Effector CD4-positive, alpha-beta T cell (primary cell): ENCODE measurements around the gene TSPEAR.
A peak's percentile ranks its signal among the peaks of the same experiment; 100 is the strongest.
"Not testable (repeated sequence)": the region's sequence is repeated elsewhere in the genome, so short reads cannot be mapped to it uniquely, and the experiment has no call there.

Experiments
- DNase-seq: peaks from one replicate; pipeline ENCODE4 v3.0.0-alpha.2; 2020

TSPEAR gene

DNA sequence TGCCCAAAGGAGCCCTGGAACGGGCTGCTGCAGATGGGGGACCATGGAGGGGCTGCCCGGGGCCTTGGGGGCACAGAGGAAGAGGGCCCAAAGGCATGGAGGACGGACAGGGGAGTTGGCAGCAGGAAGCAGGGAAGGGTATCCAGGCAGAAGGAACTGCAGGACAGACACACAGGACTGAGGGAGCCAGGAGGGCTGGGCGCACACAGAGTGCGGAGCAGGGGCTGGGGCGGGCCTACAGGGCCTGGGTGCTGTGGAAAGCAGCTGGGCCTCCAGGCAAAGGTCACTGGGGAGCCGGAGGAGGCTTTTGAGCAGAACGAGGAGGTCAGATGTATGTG lies 199.5 kb downstream of the TSPEAR start:
- DNase-seq, result no peak

- no peak for DNase-seq
Observed at GRCh38 chr21:44511219-44511937, 200.0 kb downstream of the TSPEAR start.

DNA sequence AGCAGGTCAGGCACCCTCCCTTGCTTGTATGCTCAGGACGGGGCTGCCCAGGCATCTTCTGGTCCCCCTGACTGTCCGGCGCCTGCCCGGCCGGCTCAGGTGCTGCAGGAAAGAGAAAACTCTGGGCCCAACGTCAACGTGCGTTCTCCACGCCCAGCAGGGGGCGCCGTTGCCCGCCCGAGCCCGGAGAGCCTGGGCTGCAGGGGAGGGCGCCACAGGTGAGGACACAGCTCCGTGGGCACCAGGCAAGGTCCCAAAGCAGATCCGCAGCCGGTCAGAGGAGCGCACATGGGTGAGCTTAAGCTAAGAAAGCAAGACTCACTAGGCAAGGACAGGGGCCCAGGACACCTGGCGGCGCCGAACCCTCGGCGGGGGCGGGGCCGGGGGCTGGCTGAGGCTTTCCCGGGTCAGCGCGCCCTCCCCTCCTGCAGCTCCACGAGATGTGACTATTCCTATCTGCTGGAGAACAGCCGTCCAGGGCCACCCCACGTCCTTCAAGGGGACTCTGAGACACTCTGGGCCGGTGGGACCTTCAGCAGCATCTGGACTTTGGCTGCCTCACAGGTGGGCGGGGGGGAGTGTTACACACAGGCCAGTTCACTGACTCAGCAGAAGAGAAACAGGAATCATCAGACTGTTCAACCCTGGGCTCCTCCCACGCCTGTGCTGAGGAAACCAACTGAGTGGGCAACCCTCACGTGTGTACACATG lies 200.7 kb downstream of the TSPEAR start:
- DNase-seq, result peak; percentile 80

- no peak for DNase-seq
Observed at GRCh38 chr21:44510109-44510507, 201.3 kb downstream of the TSPEAR start.

DNA sequence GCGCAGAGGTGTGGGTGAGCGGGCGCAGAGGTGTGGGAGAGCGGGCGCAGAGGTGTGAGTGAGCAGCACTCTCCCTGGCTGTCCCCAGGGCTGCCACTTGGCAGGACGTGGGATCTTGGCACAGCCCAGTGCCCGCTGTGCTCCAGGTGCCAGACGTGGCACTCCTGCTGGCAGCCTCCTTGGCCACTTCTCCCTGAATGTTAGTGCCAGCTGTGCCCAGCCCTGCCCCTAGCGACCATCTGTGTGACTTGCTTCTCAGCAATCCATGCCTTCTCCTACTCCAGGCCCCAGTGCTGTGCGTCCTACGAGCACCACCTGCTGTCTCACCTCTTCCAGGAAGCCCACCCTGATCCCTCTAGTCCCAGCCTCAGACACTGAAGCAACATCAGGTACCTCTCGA lies 201.8 kb downstream of the TSPEAR start:
- DNase-seq, result no peak

GRCh38 chr21:44508711-44509445 lies 202.5 kb downstream of the TSPEAR start:
- DNase-seq, result no peak

- no peak for DNase-seq
Observed at GRCh38 chr21:44508426-44508710, 203.0 kb downstream of the TSPEAR start.

DNA sequence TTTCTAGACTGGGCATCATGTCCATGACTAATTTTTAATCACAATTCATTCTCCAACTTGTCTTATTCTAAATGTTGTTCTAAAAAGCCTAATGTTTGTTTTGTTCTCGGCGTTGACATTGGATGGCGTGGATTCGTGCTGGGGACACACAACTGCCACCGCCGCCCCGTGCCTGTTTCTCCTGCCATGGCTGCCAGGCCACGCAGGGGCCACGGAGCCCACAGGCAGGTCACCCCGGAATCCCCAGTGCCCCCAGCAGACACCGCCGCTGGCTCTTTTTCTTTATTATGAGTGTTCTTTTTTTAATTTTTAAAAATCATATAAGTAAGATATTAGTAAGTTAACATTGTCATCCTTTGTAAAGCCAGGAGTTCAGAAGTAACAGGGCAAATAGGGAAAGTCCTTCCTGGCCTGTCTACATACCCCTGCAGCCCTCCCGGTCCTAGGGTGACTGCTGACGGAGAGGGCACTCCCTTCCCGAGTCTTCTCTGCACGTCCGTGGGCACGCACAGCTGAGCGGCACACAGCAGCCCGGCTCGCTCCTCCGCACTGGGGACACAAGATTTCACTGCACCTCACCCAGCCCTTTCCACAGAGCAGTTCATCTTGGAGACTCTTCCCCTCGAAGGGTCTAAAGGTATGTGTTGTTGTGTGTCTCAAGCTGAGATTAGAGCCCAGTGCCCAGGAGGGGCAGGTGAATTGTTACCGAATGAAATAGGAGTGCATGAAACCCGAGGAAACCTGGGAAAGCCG lies 203.5 kb downstream of the TSPEAR start:
- no peak for DNase-seq

- DNase-seq, result no peak
Observed at GRCh38 chr21:44506279-44507255, 204.8 kb downstream of the TSPEAR start.

DNA sequence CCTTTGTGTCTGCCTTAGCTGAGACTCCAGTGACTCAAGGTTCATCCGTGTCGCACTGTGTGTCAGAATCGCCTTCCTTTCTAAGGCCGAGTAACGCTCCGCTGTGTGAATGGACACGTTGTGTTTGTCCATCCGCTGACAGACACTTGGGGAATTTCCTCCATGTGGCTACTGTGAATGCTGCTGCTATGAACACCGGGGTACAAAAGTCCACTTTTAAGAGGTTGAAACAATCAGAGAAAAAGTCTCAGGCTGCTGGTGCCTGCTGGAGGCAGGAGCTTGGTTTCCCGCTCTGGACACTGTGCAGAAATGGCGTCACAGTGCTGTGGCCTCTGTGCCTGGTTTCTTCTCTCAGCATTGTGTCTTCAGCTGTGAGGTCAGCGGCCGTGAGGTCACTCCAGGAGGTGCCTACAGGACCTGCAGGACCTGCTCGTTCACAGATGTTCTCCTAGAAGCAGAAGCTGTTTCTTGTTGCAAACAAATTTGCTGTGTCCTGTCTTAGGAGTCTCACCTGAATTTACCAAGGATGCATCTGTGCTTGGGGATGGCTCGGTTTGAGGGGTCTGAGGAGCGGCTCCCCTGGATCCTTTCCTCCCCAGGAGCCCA lies 205.6 kb downstream of the TSPEAR start:
- DNase-seq, result no peak

DNA sequence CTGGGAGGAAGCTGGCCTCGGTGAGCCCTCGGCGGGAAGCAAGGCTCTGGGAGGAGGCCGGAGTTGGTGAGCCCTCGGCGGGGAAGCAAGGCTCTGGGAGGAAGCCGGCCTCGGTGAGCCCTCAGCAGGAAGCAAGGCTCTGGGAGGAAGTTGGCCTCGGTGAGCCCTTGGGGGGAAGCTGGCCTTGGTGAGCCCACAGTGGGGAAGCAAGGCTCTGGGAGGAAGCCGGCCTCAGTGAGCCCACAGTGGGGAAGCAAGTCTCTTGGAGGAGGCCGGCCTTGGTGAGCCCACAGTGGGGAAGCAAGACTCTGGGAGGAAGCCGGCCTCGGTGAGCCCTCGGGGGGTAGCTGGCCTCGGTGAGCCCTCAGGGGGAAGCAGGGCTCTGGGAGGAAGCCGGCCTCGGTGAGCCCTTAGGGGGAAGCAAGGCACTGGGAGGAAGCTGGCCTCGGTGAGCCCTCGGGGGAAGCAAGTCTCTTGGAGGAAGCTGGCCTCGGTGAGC lies 207.4 kb downstream of the TSPEAR start:
- no peak for DNase-seq

- DNase-seq, result not testable (repeated sequence)
Observed at GRCh38 chr21:44503006-44503889, 208.1 kb downstream of the TSPEAR start.

DNA sequence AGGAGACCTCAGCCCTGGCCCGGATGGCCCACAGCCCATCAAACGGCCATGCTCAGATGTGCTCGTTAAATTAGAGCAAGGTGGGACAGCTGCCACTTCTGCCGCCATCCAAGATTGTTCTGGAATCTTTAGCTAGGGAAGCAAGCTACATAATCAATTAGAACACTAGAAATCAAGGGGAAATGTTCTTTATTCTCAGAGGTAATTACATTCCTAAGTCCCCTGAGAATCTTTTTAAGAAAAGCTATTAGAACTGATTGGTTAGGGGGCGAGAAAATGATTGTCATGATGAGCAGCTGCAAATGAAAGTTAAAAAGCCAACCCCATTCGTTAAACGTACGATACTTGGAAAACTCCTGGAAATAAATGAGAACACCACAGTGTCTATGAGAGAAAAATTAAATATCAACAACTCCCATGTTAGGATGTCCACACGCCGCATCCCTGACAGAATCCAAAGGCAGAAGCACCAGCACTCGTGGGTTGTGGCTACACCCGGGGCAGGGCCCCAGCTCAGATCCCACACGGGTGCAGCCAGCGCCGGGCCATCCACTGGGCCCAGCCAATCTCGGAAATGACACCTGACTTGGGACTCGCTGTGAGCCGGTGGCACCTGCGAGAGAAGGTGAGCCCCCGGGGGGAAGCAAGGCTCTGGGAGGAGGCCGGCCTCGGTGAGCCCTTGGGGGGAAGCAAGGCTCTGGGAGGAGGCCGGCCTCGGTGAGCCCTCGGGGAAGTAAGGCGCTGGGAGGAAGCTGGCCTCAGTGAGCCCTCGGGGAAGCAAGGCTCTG lies 209.0 kb downstream of the TSPEAR start:
- no peak for DNase-seq

- no peak for DNase-seq
Observed at GRCh38 chr21:44500111-44500510, 211.3 kb downstream of the TSPEAR start.

- no peak for DNase-seq
Observed at GRCh38 chr21:44499631-44500030, 211.7 kb downstream of the TSPEAR start.

GRCh38 chr21:44499211-44499560 lies 212.2 kb downstream of the TSPEAR start:
- DNase-seq, result no peak

DNA sequence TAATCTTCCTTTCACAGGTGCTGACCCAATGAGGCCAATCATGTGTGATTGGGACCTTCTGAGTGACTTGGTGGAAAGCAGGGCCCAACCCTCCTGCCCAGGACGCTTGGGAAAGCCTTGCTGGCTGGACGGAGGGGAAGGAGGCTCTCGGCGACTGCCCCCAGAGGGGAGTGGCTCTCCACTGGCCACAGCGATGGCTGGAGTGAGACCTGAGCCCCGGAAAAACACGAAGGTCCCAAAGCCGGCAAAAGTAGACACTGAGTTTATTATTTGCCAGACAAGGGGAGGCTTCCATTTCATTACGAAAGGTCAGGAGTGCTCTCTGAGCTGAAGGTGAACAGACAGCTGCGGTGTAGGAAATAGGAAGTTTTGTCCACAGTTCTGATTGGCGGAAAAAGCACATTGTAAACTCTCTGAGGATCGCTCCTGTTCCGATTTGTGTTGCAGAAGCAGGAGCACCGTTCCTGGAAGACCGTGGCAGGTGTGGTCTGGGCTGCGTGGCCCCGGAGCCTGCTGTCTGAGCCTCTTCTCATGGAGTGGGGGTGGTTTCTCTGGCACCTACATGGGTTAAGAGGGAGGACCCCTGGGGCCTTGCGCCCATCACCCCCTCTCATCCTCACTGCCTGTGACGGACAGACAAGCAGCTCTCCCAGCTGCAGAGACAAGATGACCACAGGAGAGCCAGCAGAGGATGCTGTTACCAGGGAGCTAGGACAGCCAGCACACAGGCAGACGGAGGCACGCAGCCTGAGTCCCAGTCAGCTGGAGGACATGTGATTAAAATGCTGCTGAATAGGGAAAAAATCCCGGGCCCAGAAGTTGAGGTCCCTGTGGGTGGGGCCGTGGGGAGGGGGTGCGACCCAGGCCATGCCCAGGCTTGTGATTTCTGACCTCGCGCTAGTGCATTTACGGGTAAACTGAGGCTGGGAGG lies 212.8 kb downstream of the TSPEAR start:
- DNase-seq, result no peak

- no peak for DNase-seq
Observed at GRCh38 chr21:44497703-44498126, 213.7 kb downstream of the TSPEAR start.
